SK-N-MC (cell line): Measurements from ENCODE around the gene FYTTD1.
"Not testable (repeated sequence)": the region's sequence is repeated elsewhere in the genome, so short reads cannot be mapped to it uniquely, and the experiment has no call there.

Experiments
- EZH2 ChIP-seq: fragments of 200-600 bp; sonication (generic); IDR thresholded peaks from one replicate; pipeline ENCODE4 v1.6.1; 2017; ENCODE audit warnings: antibody characterized with exemption
- POLR2AphosphoS5 ChIP-seq: IDR thresholded peaks from 2 replicates; pipeline ENCODE4 v1.6.1; 2012; ENCODE audit warnings: mild to moderate bottlenecking, low read depth, low read length, borderline replicate concordance

DNA sequence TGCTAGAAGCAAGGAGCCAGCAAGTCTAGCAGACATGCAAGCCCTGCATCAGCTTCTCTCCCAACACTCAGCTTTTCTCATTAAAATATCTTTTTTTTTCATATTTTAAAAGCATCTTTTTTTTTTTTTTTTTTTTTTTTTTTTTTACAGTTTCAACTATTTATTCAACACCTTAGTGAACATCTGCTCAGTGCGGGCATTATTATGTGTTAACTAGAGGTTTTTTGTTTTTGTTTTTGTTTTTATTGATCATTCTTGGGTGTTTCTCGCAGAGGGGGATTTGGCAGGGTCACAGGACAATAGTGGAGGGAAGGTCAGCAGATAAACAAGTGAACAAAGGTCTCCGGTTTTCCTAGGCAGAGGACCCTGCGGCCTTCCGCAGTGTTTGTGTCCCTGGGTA, 18.9 kb upstream of the FYTTD1 start:
- not testable (repeated sequence) for TF ChIP-seq EZH2, POLR2AphosphoS5
